Measurements from ENCODE around the gene TNFSF12.

TNFSF12 gene

GRCh38 chr17:7503521-7503920 lies 45.3 kb upstream of the TNFSF12 start:
- TF ChIP-seq PPARA (CRISPR knock-in tag; IDR thresholded peaks at IDR 0.05; ENCODE audit: borderline replicate concordance) = no peak
- TF ChIP-seq CREB5 (CRISPR knock-in tag; IDR thresholded peaks at IDR 0.05; ENCODE audit: low read depth) = no peak
- TF ChIP-seq SNAI2 (CRISPR knock-in tag; IDR thresholded peaks at IDR 0.05) = no peak
- no peak for TF ChIP-seq POU6F1 (CRISPR knock-in tag; IDR thresholded peaks at IDR 0.05; ENCODE audit: borderline replicate concordance, low read depth)
- no peak for ATAC-seq

- TF ChIP-seq CSDC2 (CRISPR knock-in tag; IDR thresholded peaks at IDR 0.05) (no peak), SNAI2 (CRISPR knock-in tag; IDR thresholded peaks at IDR 0.05) (no peak), ARNTL (CRISPR knock-in tag; IDR thresholded peaks at IDR 0.05; ENCODE audit: borderline replicate concordance, low read depth) (no peak), TSHZ2 (CRISPR knock-in tag; IDR thresholded peaks at IDR 0.05) (no peak), CSRNP3 (CRISPR knock-in tag; IDR thresholded peaks at IDR 0.05) (no peak), GLIS3 (CRISPR knock-in tag; IDR thresholded peaks at IDR 0.05) (no peak), ESRRG (CRISPR knock-in tag; IDR thresholded peaks at IDR 0.05) (no peak), RARB (CRISPR knock-in tag; IDR thresholded peaks at IDR 0.05) (no peak), ZNF565 (CRISPR knock-in tag; conservative IDR thresholded peaks at IDR 0.05; ENCODE audit: low read depth) (no peak), PATZ1 (CRISPR knock-in tag; IDR thresholded peaks at IDR 0.05; ENCODE audit: borderline replicate concordance) (no peak), TCF4 (CRISPR knock-in tag; IDR thresholded peaks at IDR 0.05; ENCODE audit: borderline replicate concordance) (no peak), OSR1 (CRISPR knock-in tag; IDR thresholded peaks at IDR 0.05) (no peak), CREB5 (CRISPR knock-in tag; IDR thresholded peaks at IDR 0.05; ENCODE audit: low read depth) (no peak), ZFP3 (CRISPR knock-in tag; IDR thresholded peaks at IDR 0.05) (no peak), ZNF8 (CRISPR knock-in tag; IDR thresholded peaks at IDR 0.05) (no peak), TOX (CRISPR knock-in tag; IDR thresholded peaks at IDR 0.05; ENCODE audit: borderline replicate concordance) (no peak), ZNF70 (CRISPR knock-in tag; IDR thresholded peaks at IDR 0.05) (no peak), POU6F1 (CRISPR knock-in tag; IDR thresholded peaks at IDR 0.05; ENCODE audit: borderline replicate concordance, low read depth) (no peak), ZFP30 (CRISPR knock-in tag; IDR thresholded peaks at IDR 0.05) (no peak)
- no peak for ATAC-seq
Observed at GRCh38 chr17:7508145-7508544, 40.7 kb upstream of the TNFSF12 start.
